HG03442 (cell line): ENCODE measurements around the gene SPNS3.

Source experiments
- ATAC-seq: cut with Tn5 transposase; IDR thresholded peaks from one replicate; pipeline ENCODE4 v1.9.1; 2021; ENCODE audit warnings: mild to moderate bottlenecking, moderate library complexity; ENCODE audit not compliant: unreplicated experiment

Gene SPNS3

GRCh38 chr17:4485676-4486646 is 52.2 kb downstream of the SPNS3 start:
- ATAC-seq = no peak

GRCh38 chr17:4487296-4487695 is 53.6 kb downstream of the SPNS3 start:
- no peak for ATAC-seq

- ATAC-seq = no peak
Observed at GRCh38 chr17:4487820-4488716, 54.3 kb downstream of the SPNS3 start.

- no peak for ATAC-seq
Observed at GRCh38 chr17:4488989-4489595, 55.4 kb downstream of the SPNS3 start.

GRCh38 chr17:4490109-4490591 is 56.4 kb downstream of the SPNS3 start:
- no peak for ATAC-seq

GRCh38 chr17:4490637-4491061 is 56.9 kb downstream of the SPNS3 start:
- ATAC-seq = no peak

GRCh38 chr17:4492721-4493561 is 59.2 kb downstream of the SPNS3 start:
- ATAC-seq = no peak

- no peak for ATAC-seq
Observed at GRCh38 chr17:4497101-4497824, 63.5 kb downstream of the SPNS3 start.

- peak; percentile 55 for ATAC-seq
Observed at GRCh38 chr17:4498461-4499397, 65.0 kb downstream of the SPNS3 start, which contains the start of gene SPNS2. TSS of gene SPNS2 (plus strand) at chr17:4498881. CDS start at chr17:4499048, 167 bp downstream.

GRCh38 chr17:4499431-4500190 is 65.9 kb downstream of the SPNS3 start:
- ATAC-seq = no peak

- ATAC-seq = no peak
Observed at GRCh38 chr17:4500191-4500571, 66.4 kb downstream of the SPNS3 start.

- no peak for ATAC-seq
Observed at GRCh38 chr17:4501295-4501949, 67.7 kb downstream of the SPNS3 start.

GRCh38 chr17:4502466-4503154 is 68.9 kb downstream of the SPNS3 start:
- ATAC-seq = no peak

GRCh38 chr17:4503283-4504025 is 69.7 kb downstream of the SPNS3 start:
- ATAC-seq = no peak

- no peak for ATAC-seq
Observed at GRCh38 chr17:4504188-4504587, 70.4 kb downstream of the SPNS3 start.

- no peak for ATAC-seq
Observed at GRCh38 chr17:4505187-4505586, 71.4 kb downstream of the SPNS3 start.
